ENCODE results near the gene CNGA4.

DNA sequence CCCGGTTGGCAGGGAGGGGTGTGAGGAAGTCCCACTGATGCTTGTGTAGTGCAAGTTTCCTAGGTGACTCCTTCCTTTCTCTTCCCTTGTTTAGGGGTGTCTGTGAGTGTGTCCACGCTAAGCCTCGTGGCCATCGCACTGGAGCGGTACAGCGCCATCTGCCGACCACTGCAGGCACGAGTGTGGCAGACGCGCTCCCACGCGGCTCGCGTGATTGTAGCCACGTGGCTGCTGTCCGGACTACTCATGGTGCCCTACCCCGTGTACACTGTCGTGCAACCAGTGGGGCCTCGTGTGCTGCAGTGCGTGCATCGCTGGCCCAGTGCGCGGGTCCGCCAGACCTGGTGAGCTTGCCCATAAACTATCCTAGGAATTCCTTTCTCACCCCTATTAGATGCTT is 31.1 kb downstream of the CNGA4 start:
- no peak for TF ChIP-seq POLR2A (IDR thresholded peaks at IDR 0.05)
- TF ChIP-seq CTCF (IDR thresholded peaks at IDR 0.05), result no peak

Data from tibial nerve (tissue), 3 donors.